ENCODE results near the gene ASXL1.
"Not testable (repeated sequence)": the region's sequence is repeated elsewhere in the genome, so short reads cannot be mapped to it uniquely, and the experiment has no call there.

The ASXL1 gene

DNA sequence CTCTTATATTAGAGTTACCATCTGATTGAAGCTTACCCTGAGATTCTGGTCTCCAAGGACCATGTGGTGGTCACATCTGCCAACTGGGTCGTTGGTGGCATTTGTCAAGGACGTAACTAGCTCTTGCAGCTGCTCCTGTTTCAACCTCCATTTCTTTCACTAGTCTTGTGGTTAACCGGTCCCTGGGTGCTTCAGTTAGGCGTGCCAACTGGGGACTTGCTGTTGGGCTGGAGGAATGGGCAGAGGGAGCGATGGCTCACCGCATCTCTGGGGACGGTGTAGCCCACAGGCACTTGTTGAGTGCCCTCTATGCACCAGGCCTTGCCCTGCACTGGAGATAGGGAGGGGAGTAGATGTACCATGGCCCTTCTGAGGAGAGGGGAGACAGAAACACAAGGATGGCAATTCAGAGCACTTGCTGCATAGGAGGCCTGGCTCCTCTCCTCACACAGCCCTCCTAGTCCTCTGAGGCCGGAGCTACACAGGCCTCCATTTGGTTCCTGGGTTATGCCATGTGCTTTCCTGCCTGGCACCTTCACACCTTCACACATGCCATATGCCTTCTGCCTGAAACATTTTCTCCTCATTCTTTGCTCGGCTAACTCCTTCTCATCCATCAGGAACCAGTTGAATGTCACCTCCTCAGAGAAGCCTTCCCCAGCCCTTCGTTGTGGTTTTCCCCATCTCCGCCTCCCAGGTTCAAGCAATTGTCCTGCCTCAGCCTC lies 20.0 kb upstream of the ASXL1 start:
- DNase-seq (ENCODE audit: low read depth): no peak

DNA sequence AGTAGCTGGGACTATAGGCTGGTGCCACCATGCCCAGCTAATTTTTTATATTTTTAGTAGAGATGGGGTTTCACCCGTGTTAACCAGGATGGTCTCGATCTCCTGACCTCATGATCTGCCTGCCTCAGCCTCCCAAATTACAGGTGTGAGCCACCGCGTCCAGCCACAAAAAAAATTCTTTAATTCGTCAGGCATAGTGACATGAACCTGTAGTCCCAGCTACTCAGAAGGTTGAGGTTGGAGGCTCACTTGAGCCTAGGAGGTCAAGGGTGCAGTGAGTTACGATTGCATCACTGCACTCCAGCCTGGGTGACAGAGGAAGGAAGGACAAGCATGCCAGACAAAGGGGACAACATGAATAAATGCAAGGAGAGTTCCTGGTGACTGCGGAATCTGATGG lies 19.5 kb upstream of the ASXL1 start:
- DNase-seq (ENCODE audit: low read depth): no peak

DNA sequence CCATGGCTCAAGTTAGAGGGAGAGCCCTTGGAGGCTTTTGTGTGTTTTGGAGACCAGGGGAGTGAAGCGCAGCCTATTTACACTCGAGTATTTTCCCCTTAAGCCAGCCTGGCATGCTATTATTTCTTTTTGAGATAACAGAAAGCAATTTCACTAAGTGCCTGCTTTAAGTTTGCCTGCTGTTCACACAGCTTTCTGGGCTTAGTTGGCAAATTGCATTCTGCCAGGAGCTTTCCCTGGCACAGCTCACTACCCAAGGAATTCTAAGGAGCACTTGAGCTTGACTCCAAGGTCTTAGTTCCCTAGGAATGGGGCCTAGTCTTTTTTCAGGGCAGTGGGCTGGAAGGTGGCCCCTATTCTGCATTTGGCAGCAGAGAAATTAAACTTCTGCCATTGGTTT lies 19.0 kb upstream of the ASXL1 start:
- DNase-seq (ENCODE audit: low read depth): no peak

DNA sequence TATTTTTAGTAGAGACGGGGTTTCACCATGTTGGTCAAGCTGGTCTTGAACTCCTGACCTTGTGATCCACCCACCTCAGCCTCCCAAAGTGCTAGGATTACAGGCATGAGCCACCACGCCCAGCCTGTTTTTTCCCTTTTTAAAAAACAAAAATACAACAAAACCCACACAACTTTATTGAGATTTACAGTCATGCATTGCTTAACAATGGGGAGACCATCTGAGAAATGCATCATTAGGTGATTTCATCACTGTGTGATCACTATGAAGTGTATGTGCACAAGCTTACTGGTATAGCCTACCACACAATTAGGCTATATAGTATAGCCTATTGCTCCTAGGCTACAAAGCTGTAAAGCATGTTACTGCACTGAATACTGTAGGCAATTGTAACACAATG lies 17.1 kb upstream of the ASXL1 start:
- not testable (repeated sequence) for DNase-seq (ENCODE audit: low read depth)

DNA sequence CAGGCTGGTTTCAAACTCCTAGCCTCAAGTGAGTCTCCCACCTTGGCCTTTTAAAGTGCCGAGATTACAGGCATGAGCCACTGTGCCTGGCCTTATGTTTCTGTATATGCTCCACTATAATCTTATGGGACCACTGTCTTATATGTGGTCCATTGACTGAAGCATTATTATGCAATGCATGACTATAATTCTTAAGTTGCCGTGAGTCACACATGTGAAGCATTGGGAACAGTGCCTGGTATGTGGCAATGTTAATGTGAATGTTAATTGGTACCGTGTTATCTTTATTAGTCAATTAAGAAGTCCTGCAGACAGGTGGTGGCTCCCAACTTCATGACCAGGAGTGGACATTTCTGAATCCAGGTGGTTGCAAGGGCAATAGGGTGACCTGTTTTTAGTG lies 14.7 kb upstream of the ASXL1 start:
- DNase-seq (ENCODE audit: low read depth): no peak

DNA sequence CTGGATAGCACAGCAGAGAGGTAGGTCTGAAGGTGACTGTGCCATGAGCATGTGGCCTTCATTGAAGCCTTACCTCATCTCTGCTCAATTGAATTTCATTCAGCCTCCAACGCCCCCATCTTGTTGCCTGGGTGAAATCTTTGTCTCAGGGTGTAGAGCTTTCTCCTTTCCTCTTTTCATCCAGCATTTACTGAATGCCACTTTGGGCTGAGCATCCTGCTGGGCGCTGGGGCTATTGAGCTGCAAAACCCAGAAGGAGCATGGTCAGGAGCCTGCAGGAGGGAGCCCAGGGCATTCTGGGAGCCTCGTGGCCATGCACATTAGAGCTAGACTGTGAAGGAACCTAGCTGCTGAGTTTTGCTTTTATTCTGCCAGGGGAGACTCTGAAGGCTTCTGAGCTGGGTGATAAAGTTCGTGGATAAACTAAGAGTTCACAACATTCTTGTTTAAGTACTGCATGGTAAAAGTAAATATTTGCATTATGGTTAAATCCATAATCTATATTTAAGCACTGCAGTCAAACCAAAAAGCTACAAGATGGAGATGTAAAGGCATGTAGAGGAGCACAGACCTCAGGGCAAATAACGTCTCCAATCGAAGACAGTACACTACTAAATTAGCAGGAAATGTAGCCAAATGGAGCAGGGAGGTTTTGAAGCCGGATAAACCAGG lies 13.2 kb upstream of the ASXL1 start:
- no peak for DNase-seq (ENCODE audit: low read depth)

DNA sequence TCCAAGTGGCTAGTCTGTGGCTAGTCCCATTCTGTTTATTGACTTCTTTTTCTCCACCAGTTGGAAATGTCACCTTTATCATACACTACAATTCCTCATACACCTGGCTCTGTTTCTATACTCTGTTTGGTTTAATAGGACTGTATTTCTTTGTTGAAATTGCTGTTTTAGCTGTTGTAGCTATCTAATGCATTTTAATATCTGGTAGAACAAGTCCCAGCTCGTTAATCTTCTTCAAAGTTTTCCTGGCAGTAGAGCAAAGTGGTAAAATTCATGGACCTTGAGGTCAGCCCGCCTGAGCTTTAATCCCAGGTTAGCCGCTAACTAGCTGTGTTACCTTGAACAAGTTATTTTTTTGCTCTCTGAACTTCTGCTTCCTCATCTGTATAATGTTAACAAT lies 9.9 kb upstream of the ASXL1 start:
- DNase-seq (ENCODE audit: low read depth): no peak

DNA sequence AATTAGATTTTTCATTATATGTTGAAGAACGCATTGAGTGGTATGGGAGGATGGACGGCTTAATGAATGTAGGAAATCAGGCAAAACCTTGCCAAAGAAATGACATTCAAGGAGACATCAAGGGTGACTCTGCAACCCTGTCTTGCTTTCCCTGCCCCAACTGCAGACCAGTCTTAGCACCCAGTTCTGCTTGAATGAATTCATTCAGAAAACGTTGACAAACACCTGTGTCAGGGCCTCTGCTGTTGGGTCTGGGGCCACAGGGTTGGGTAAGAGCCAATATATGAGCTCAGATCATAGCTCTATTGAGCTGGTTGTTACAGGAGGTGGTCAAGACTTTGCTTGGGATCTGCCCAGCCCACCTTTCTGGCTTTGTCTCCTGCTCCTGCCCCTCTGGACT lies 7.7 kb upstream of the ASXL1 start:
- DNase-seq (ENCODE audit: low read depth): no peak

DNA sequence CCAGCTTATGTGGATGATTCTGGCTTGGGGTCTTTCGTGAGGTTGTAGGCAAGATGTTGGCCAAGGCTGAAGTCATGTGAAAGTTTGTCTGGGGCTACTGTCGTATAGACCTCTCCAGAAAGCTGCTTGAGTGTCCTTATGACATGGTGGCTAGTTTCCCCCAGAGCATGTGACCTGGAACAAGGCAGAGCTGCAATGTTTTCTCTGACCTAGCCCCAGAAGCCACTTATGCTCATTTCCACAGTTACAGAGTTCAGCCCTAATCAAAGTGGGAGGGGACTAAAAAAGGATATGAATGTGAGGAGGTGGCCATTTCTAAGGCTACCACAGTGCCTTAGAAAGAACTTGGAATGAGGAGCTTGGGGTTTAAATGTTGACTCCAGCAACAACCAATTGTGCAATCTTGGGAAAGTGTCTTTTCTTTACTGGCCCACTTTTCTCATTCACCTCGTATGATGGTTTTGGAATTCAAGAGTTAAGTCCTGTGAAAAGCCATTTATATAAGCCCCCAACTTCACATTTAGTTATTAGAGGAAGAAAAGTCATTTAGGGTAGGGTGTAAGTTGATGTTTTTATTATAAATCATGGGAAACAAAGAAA lies 5.9 kb upstream of the ASXL1 start:
- DNase-seq (ENCODE audit: low read depth): no peak

DNA sequence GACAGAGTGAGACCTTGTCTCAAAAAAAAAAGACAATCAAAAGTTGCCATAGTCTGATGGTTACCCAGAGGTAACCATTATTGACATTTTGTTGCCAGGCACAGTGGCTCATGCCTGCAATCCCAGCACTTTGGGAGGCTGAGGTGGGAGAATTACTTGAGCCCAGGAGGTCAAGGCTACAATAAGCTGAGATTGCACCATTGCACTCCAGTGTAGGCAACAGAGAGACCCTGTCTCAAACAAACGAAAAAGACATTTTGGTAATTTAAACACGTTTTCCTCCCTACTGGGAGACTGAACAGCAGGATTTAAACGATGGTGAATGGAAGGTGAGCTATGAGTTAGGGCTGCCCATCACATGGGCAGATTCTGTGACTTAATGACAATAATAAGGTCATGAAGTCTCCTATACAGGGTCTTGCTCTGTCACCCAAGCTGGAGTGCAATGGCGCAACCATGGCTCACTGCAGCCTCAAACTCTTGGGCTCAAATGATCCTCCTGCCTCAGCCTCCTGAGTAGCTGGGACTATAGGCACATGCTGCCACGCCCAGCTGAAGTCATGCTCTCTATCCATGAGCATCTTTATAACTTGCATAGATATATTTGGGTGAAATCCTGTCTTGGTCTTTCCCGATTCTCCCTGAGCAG lies 4.2 kb upstream of the ASXL1 start:
- DNase-seq (ENCODE audit: low read depth): no peak

DNA sequence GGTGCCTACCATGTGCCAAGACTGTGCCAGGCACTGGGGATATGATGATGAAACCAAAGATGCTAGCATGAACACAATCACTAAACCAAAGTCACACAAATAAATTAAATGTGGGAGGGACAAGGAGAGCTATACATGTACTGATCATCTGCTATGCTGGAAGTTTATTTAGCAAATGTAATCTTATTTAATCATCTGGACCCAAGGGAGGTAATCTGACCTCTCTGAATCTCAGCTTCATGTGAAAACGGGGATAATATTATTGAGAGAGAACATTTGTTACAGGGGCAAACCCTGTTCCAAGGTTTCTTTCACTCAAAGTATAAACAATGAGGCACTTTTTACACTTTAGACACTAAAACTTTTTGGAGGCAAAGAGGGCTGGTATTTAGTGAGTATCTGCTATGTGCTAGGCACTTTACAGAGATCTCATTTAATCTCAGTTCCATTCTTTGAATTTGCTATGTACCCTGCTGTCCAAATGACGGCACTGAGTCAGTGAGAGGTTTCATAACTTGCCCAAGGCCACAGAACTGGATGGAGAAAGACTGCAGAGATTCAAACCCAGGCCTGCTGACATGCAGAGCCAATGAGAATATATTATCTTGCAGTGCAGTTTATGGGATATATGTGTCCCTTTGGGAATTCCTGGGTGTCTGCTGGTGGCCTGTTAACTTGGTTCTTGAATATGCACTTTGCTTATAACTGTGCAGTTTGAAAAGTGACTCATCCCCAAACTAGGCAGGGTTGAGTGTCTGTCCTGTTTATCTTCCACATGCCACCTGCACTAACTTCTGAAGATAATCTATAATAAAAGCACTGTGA lies 3.3 kb upstream of the ASXL1 start:
- DNase-seq (ENCODE audit: low read depth): no peak

DNA sequence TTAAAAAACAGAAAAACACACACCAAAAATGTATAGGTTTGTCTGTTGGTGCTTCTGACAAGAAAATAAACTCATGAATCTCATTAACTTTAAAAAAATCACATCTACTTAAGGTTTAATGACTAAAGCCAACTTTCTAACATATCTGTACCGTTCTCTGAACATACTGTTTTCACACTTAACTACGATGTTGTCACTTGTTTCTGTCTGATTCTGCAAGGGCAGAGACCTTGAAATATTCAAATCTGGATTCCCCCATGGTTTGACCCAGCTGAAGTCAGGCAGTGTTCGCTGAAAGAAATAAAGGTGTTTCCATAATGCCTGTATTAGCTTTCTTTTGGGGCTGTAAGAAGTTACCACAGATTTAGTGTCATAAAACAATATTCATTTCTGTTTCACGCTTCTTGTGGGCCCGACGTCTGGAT lies 2.7 kb upstream of the ASXL1 start:
- no peak for DNase-seq (ENCODE audit: low read depth)

DNA sequence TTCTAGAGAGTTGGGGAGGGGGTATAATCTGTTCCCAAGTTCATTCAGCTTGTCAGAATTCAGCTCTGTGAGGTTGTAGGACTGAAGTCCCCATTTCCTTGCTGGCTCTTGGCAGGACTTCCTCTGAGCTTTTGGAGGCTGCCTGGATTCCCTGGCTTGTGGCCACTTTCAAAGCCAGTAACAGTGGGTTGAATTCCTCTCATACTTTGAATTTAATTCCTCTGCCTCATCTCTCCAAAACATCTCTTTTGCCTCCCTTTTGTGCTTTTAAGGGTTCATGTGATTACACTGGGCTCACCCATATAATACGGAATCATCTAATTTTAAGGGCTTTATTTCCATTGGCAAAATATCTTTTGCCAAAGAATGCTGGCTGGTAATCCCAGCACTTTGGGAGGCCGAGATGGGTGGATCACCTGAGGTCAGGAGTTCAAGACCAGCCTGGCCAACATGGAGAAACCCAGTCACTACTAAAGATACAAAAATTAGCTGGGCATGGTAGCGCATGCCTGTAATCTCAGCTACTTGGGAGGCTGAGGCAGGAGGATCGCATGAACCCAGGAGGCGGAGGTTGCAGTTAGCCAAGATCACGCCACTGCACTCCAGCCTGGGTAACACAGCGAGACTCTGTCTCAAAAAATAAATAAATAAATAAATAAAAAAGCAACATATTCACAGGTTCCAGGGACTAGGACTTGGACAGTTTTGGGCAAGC lies 2.1 kb upstream of the ASXL1 start:
- not testable (repeated sequence) for DNase-seq (ENCODE audit: low read depth)

DNA sequence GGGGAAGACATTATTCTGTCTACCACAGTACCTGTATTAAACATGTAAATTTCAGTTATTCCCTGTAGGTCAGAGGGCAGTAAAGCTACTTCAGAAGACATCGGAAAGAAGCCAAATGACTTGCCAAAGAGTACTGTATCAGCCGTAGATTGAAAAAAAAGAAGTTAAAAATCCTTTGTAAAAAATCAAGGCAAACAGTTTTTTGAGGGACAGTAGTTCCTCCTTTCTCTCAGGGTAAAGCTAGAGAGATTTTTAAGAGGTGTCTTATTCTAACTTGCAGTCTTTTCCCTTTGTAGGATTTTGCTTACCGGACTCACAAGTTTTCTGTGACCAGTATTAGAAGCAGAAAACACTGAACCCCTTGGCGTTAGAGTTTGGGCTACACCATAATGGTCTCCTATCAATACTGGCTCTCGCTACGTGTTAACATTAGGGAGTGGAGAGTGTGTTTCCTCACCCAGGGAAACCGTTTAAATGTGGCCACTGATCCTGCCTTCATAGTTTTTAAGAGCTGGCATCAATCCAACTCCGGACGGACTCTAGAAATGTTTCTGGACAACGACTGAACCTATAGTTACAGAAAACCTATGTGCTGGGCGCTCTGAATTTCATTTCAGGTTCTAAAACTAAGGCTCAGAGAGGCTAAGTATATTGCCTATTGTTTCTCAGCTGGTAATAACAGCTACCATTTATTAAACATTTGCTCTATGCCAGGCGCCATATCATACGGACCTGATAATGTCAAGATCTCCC lies 1.3 kb upstream of the ASXL1 start:
- no peak for DNase-seq (ENCODE audit: low read depth)

DNA sequence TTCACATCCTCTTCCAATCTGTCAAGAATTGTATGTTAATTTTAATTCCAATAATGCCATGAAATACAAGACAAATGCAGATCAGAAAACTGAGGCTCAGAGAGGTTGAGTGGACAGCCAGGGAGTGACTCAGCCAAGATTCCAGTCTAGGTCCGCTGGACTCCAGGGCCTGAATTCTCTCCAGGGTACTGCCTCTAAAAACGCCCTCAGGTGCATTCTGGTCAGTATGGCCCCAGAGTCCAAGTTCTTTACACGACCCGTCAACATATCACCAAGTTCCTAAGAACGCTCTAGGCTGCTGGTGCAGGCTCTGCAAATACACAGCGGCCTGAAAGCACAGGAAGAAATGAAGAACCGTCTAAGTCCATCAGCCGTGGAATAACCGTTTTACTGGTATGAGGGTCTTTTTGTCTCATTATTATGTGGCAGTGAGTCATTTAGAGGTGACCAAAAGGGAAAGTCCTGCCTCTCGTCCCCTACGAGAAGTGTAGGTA lies 709 bp upstream of the ASXL1 start:
- DNase-seq (ENCODE audit: low read depth): no peak

DNA sequence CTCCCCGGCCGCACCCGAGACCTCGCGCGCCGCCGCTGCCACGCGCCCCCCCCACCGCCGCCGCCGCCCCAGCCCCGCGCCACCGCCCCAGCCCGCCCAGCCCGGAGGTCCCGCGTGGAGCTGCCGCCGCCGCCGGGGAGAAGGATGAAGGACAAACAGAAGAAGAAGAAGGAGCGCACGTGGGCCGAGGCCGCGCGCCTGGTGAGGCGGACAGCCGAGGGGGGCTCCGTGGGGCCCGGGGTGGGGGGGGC lies 426 bp downstream of the ASXL1 start:
- DNase-seq (ENCODE audit: low read depth): no peak

DNA sequence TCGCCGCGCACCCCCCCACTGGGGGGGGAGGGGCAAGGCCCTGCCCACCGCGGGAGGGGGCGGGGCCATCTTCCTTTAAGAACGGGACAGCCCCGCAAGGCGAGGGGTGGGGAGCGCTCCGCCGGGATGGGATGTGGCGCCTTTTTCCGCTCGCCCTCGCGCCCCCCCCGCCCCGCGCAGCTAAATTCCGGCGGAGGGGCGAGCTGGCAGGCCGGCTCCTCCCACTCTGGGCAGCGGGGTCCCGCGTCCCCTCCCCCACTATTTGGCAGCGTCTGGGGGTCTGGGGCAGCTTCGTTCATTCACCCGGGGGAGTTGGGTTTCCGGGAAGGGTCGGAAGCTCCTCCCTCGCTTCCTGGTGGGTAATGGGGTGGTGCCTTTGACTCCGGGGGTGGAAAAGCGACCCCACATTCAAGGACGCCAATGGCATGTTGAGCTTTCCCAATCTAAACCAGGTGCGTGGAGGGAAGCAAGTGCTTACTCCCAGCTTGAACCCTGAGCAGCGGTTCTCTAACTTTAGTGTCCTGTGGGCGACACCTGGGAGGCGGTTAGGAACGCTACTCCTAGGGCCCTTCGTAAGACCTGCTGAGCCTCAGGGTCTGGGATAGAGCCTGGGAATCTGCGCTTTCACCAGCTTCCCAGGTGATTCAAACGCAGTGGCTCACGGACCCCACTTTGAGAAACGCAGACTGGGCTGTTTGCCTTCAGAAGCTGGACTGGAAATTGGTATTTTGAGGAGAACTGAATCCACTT lies 927 bp downstream of the ASXL1 start:
- peak; percentile 62 for DNase-seq (ENCODE audit: low read depth)

DNA sequence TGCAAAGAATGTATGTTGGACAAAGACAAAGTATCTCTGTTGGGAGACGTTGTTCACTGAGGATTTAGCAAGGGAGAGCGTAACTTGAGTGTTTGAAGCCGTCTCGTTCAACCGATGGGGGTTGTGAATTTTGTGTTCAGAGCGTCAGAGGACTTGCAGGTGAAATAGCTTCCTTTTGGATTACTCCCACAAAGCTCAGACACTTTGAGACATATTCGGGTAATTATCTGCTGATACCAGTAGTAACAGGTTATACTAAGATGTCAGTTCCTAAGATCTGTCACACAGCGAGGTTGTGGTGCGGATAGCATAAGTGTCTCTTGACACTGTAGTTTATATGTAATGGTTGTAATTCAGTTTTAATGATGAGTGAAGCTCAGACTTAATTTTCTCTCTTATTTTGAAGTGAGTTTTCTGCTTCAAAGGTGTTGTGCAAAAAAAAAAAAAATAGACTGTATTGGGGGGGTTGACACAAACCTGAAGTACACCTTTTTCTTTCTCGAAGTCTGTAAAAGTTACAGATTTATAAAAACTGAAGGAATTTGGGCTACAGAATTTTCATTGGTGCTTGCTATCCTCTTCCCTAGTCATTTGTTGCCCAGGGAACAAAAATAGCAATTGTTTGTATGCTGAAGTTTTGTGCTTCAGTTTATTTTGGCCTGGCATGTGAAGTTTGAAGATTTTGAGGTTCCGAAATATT lies 1.7 kb downstream of the ASXL1 start:
- no peak for DNase-seq (ENCODE audit: low read depth)

DNA sequence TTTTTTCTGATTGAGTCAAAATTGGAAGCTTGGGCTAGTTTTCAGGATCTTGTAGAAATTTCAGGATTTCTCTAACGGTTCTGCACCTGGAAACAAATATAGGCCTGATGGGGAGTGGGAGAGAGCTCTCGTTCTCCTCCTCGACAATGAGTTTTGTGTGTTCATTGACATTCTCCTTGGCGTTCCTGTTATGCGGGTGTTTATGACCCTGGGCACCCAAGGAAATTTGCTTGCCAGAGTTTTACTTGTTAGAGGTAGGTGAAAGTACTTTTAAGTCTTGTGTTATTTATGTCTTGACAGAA lies 2.2 kb downstream of the ASXL1 start:
- DNase-seq (ENCODE audit: low read depth): no peak

DNA sequence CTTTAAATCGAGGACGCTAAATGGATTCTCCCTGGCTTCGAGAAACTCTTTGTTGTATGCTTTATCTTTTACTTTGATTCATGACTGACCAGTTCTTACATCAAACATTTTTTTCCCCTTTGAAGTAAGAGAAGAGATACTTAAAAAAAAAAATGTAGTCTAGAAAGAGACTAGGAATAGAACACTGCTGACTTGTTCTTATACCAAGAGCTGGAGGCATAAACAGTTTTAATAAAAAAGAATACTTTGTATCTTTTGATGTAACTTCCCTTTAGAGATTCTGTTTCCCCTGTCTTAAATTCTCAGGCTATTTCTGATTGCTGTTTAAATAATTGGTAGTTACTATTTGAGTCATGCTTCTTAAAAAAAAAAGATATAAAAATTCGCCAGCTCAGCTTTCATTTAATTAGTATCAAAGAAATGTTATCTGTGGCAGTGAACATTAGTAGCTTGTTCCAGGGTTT lies 4.8 kb downstream of the ASXL1 start:
- no peak for DNase-seq (ENCODE audit: low read depth)

Data from CMK (cell line).